SK-N-SH treated with all-trans-retinoic acid at 6 μM for 48 hours (cell line): Measurements from ENCODE around the gene GRIK4.

Source experiments
- ARNTL ChIP-seq: fragments of 450-650 bp; formaldehyde crosslinking; IDR thresholded peaks from 2 replicates; pipeline ENCODE4 v1.5.0; 2020; ENCODE audit warnings: low read depth, mild to moderate bottlenecking, moderate library complexity, borderline replicate concordance
- CREB5 ChIP-seq: fragments of 250-450 bp; sonication (Bioruptor Pico); IDR thresholded peaks from 2 replicates; pipeline ENCODE4 v1.5.1; 2020; ENCODE audit warnings: low read depth, mild to moderate bottlenecking, moderate library complexity
- CSRNP3 ChIP-seq: fragments of 250-450 bp; sonication (Bioruptor Pico); IDR thresholded peaks from 2 replicates; pipeline ENCODE4 v1.5.1; 2021; ENCODE audit warnings: mild to moderate bottlenecking, moderate library complexity
- ESRRG ChIP-seq: fragments of 250-450 bp; sonication (Bioruptor Pico); IDR thresholded peaks from 2 replicates; pipeline ENCODE4 v1.6.1; 2021; ENCODE audit warnings: mild to moderate bottlenecking
- GLIS3 ChIP-seq: fragments of 250-450 bp; sonication (Bioruptor Pico); IDR thresholded peaks from 2 replicates; pipeline ENCODE4 v1.5.0; 2020; ENCODE audit warnings: mild to moderate bottlenecking, moderate library complexity
- ISL1 ChIP-seq: fragments of 250-450 bp; sonication (Bioruptor Pico); IDR thresholded peaks from 2 replicates; pipeline ENCODE4 v2.1.2; 2022; ENCODE audit warnings: mild to moderate bottlenecking, moderate library complexity
- PATZ1 ChIP-seq: fragments of 250-450 bp; sonication (Bioruptor Pico); IDR thresholded peaks from 2 replicates; pipeline ENCODE4 v1.8.0; 2020; ENCODE audit warnings: mild to moderate bottlenecking, moderate library complexity, borderline replicate concordance
- POU6F1 ChIP-seq: fragments of 250-450 bp; sonication (Bioruptor Pico); IDR thresholded peaks from 2 replicates; pipeline ENCODE4 v1.8.0; 2021; ENCODE audit warnings: low read depth, mild to moderate bottlenecking, moderate library complexity, borderline replicate concordance
- RARB ChIP-seq: fragments of 250-450 bp; sonication (Bioruptor Pico); IDR thresholded peaks from 2 replicates; pipeline ENCODE4 v1.8.0; 2021; ENCODE audit warnings: mild to moderate bottlenecking, moderate library complexity
- SNAI2 ChIP-seq: fragments of 250-450 bp; sonication (Bioruptor Pico); IDR thresholded peaks from 2 replicates; pipeline ENCODE4 v1.5.0; 2020; ENCODE audit warnings: mild to moderate bottlenecking, moderate library complexity
- TCF4 ChIP-seq: fragments of 250-450 bp; sonication (Bioruptor Pico); IDR thresholded peaks from 2 replicates; pipeline ENCODE4 v1.8.0; 2021; ENCODE audit warnings: mild to moderate bottlenecking, moderate library complexity, borderline replicate concordance
- TOX ChIP-seq: fragments of 250-450 bp; sonication (Bioruptor Pico); IDR thresholded peaks from 2 replicates; pipeline ENCODE4 v1.8.0; 2021; ENCODE audit warnings: mild to moderate bottlenecking, moderate library complexity, borderline replicate concordance
- ZNF565 ChIP-seq: fragments of 450-650 bp; formaldehyde crosslinking; conservative IDR thresholded peaks from 2 replicates; pipeline ENCODE4 v1.5.0; 2020; ENCODE audit warnings: low read depth, mild to moderate bottlenecking, moderate library complexity

- TF ChIP-seq ZNF565 (CRISPR knock-in tag) (no peak), POU6F1 (CRISPR knock-in tag) (no peak), ISL1 (CRISPR knock-in tag) (no peak), CREB5 (no peak), CSRNP3 (CRISPR knock-in tag) (no peak), SNAI2 (CRISPR knock-in tag) (no peak), ESRRG (CRISPR knock-in tag) (no peak), ARNTL (CRISPR knock-in tag) (no peak), TOX (CRISPR knock-in tag) (no peak), TCF4 (CRISPR knock-in tag) (no peak), RARB (CRISPR knock-in tag) (no peak), GLIS3 (CRISPR knock-in tag) (no peak), PATZ1 (no peak)
These were observed 495.4 kb downstream of the GRIK4 start for GRCh38 chr11:121006922-121007321.
